Glomerular visceral epithelial cell (primary cell): ENCODE results near the gene WDR33.

Experiments used
- DNase-seq: peaks from one replicate; pipeline ENCODE4 v3.0.0-alpha.2; 2016; ENCODE audit errors: extremely low spot score

The WDR33 gene

GRCh38 chr2:127655209-127656073 is 155.5 kb downstream of the WDR33 start:
- DNase-seq: no peak

GRCh38 chr2:127654838-127655175 is 156.2 kb downstream of the WDR33 start:
- no peak for DNase-seq

GRCh38 chr2:127654084-127654837 is 156.7 kb downstream of the WDR33 start:
- no peak for DNase-seq

GRCh38 chr2:127653421-127654083 is 157.4 kb downstream of the WDR33 start:
- DNase-seq: no peak

- DNase-seq: no peak
These were observed 158.1 kb downstream of the WDR33 start for GRCh38 chr2:127652786-127653357.

GRCh38 chr2:127651971-127652550 is 158.9 kb downstream of the WDR33 start:
- DNase-seq: no peak

GRCh38 chr2:127651381-127651809 is 159.6 kb downstream of the WDR33 start:
- DNase-seq: no peak
